NCI-H2029 treated with DMSO at 0.1 percent for 48 hours (cell line): ENCODE measurements around the gene CAPS2.
"Not testable (repeated sequence)": the region's sequence is repeated elsewhere in the genome, so short reads cannot be mapped to it uniquely, and the experiment has no call there.

Experiments
- DNase-seq: peaks from one replicate; lab custom pipeline; 2025; lab: John Stamatoyannopoulos, UW

Gene CAPS2

DNA sequence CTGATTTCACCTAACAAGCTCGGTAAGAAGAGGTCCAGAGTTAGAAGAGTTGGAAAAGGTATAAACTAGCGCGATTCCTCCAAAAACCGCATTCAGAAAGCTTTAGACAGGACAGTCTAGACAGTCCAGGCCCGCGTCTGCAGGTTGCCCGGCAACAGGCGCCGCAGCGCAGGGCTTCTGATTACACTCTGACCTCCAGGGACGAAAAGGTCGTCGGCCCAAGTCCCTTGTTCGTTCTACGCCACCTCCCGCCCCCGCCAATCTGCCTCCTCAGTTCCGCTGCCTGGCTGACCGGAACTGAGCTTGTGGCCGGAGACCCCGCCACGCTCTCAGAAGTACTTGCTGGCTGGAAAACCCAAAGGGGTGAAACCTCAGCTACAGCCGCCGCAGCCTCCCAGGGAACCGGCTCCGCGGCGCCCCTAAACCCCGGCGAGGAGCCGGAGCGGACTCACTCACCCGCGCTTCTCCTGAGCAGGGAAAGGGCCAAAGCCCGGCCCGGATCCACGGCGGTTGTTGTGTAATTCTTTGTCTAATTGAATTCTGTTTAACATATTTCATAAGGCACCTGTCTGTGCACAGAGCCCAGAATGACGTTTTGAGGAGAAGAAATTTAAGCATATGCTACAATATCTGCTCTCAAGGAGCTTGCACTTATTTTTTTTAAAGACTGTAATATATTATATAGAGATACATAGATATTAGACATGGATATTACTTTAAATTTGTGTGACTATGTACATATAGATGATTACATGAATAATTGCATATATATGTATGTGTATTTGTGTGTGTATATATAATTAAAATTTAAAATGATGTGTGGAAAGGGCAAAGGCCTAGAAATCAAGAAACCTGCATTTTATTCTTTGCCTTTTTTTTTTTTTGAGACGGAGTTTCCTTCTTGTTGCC is at the start of gene CAPS2:
Gene CAPS2 (minus strand): TSS at position 407 of the 909 bp plus-strand sequence. CDS start 3,826 bp downstream, outside the sequence.
- DNase-seq, result peak; percentile 61

DNA sequence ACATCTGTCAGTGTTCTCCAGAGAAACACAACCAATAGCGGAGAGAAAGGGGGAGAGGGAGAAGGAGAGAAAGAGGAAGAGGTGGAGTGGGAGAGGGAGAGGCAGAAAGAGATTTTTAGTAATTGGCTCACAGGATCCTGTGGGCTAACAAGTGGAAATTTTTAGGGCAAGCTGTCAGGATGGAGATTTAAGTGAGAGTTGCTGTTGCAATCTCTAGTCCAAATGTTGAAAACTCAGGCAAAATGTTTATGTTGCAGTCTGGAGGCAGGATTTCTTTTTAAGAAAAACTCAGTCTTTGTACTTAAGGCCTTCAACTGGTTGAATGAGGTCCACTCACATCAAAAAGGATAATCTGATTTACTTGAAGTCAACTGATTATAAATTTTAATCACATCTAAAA is 48.2 kb upstream of the CAPS2 start:
- DNase-seq, result no peak

DNA sequence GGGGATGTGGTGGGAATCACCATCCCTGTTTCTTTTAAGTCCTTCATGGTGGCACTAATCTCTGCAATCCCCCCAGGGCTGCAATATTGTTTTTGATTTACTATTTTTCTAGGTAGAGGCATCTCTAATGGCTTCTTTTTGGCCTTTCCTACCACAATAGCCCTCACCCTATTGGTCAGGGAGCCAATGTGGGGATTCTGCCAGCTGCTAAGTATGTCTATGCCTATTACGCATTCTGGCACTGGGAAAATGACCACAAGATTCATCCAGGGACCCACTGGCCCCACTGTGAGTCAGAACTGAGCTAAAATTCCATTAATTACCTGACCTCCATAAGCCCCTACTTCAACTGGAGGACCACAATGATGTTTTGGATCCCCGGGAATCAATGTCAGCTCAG is 44.8 kb upstream of the CAPS2 start:
- DNase-seq, result no peak

DNA sequence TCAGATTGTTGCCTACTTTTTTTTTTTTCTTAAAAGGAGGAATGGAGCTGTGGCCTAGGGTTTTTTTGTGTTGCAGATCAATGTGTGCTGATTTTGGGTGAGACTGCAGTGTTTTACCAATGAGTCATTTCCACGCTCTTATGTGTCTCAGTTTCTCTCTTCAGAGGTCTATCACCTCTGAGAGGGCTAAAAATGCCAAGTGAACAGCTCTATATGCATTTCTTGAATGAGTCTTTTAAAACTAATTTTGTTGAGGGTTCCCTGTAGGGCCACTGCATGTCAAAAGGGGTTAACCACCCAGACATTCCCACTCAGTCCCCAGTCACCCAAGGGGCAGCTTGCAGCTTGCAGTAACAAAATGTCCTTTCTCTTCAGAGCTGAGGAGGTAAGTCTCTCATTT is 36.5 kb upstream of the CAPS2 start:
- DNase-seq, result no peak

DNA sequence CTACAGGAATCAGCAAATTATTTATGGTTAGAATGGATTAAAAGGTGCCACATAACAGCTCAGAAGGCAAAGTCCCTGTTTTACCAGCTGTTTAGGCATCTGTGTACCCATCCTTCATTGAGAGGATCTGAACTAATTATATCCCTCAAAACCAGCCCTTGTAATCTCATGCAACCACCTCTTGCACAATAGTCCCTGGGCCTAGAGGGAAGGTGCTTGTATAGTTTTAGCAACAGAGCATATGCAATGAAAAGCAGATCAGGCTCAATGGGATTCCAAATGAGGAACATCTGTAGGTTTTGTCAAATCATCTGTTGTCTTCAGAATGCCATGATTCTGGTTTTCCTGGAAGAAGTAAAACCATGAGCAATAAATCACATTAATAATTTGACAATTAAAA is 34.8 kb upstream of the CAPS2 start:
- DNase-seq, result no peak

DNA sequence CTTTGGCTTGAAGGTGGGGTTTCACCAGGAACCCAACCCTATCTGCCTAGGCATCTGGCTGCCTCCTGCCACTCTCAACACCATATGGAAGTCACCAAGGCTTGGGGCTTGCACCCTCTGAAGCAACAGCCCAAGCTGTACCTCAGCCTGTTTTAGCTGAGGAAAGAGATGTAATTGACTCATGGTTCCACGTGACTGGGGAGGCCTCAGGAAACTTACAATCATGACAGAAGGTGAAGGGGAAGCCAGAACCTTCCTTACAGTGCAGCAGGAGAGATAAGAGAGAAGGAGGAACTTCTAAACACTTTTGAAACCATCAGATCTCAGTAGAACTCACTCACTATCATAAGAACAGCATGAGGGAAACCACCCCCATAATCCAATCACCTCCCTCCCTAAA is 31.3 kb upstream of the CAPS2 start:
- no peak for DNase-seq

DNA sequence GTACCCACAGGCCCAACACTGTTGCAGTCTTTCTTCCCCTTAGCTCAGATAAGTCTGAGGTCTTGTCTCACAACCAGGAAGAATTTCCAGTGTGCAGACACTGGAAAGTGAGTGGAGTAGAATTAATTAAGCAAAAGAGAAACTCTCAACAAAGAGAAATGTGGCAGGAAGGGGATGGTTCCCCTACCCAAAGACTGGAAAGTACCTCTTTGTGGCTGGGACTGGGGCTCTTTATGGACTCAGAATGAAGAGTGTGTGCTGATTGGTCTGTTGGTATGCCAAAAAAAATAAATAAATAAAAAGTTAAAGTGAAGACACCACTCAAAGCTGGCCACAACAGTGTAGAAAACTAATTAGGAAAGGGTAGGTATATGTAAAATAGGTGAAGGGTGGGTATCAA is 30.8 kb upstream of the CAPS2 start:
- no peak for DNase-seq

DNA sequence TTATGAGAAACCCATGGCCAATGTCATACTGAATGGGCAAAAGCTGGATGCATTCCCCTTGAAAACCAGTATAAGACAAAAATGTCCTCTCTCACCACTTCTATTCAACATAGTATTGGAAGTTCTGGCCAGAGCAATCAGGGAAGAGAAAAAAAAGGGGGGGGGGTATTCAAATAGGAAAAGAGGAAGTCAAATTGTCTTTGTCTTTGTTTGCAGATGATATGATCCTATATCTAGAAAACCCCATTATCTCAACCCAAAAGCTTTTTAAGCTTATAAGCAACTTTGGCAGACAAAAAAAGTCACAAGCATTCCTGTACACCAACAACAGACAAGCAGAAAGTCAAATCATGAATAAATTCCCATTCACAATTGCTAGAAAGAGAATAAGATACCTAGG is 23.9 kb upstream of the CAPS2 start:
- DNase-seq, result no peak

DNA sequence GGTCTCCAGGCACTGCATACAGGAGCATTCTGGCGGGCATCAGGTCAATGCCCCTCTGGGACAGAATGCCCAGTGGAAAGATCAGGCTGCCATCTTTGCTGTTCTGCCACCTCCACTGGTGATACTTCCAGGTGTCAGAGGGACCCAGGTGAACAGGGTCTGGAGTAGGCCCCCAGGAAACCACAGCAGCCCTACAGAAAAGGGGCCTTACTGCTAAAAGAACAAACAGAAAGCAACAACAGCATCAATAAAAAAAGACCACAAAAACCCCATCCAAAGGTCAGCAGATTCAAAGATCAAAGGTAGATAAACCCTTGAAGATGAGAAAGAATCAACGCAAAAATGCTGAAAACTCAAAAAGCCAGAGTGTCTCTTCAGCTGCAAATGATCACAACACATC is 20.3 kb upstream of the CAPS2 start:
- no peak for DNase-seq

DNA sequence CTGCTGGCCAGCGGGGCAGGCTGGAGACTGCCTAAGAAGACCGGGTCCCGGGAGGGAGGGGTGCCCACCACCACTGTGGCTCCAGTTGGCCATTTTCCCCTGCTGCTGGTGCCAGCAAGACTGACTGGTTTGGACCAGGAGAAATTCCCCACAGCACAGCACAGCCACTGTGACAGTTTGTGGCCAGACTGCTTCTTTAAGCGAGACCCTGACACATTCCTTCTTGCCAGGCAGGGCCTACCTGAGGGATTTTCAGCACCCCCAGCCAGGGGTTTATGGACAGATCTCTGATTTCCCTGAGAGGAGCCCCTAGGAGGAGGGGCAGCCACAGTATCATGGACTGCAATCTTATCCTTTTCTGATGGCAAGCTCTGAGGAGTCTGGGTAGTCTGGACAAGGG is 19.8 kb upstream of the CAPS2 start:
- DNase-seq, result no peak

DNA sequence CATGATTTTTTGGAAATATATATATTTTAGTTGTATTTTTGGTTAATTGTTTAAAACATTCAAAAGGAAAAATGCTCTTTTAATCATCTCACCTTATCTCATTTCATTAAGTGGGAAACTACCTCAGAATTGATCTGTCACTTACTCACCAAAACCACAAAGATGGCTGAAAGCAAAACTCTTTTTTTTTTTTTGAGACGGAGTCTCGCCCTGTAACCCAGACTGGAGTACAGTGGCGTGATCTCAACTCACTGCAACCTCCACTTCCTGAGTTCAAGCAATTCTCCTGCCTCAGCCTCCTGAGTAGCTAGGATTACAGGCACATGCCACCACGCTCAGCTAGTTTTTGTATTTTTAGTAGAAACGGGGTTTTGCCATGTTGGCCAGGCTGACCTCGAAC is 16.1 kb upstream of the CAPS2 start:
- not testable (repeated sequence) for DNase-seq

DNA sequence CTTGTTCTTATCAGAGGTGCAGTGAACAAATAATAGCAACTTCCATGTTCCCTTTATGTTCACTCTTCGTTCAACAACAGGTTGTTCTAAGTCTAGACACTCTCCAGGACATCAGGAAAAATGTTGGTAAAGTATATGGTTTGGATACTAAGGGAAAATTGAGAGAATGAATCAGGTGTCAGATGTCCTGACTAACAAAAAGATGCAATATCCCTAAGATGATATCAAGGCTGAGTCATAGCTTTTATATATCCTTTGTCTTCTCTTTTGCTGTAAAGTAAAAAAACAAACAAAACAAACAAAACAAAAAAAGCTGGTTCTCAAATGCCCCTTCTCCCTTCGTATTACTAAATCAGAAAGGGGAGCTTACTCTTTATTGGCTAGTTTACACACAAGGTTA is 15.4 kb upstream of the CAPS2 start:
- no peak for DNase-seq

DNA sequence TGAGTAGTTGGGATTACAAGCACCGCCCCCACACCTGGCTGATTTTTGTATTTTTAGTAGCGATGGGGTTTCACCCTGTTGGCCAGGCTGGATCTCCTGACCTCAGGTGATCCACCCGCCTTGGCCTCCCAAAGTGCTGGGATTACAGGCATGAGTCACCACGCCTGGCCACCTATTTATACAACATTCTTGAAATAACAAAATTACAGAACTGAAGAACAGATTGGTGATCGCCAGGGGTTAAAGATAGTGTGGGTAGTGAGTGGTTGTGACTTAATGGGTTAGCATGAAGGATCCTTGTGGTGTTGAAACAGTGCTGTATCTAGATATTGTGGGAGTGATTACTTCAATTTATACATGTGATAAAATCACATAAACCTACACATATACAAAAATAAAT is 11.7 kb upstream of the CAPS2 start:
- no peak for DNase-seq

DNA sequence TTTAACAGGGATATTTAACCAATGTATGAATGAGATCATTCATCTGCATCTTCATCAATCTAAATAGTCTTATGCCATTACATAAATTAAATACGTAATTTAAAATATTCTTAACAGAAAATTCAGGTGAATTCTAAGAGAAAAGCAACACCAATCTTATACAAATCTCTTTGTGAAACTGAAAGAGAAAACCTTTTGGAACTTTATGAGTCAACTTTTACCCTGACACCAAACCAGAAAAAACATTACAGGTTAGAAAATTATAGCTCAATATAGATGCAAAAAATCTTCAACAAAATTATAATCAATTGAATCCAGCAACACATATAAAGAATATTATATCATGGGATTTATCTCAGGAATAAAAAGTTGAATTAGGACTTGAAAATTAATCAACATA is 7.8 kb upstream of the CAPS2 start:
- DNase-seq, result no peak

DNA sequence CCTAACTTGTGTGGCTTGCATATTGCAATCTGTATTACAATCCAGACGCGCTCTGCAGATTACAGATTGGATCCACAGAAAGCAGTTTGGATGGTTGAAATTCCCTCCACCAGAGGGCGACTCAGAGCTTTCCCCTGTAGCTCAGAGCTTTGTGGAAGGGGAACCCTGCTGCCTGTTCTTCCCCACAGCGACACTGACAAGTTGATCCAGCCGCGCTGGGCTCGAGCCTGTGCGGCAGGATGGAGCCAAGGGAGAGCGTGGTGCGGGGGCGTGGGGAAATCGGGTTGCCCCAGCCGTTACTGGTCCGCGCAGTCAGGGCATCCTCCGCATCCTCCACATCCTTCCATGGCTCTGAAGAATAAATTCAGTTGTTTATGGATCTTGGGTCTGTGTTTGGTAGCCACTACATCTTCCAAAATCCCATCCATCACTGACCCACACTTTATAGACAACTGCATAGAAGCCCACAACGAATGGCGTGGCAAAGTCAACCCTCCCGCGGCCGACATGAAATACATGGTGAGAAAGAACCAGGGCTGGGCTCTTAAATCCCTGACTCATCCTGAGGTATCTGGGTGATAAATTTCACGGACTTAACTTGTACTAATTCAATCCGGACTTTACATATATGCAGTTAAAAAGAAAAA is 4.4 kb upstream of the CAPS2 start, which contains the start of gene GLIPR1L1:
Gene GLIPR1L1 (plus strand): TSS at position 287 of the 647 bp plus-strand sequence. CDS start 59 bp downstream, at position 346.
- DNase-seq, result peak; percentile 24

DNA sequence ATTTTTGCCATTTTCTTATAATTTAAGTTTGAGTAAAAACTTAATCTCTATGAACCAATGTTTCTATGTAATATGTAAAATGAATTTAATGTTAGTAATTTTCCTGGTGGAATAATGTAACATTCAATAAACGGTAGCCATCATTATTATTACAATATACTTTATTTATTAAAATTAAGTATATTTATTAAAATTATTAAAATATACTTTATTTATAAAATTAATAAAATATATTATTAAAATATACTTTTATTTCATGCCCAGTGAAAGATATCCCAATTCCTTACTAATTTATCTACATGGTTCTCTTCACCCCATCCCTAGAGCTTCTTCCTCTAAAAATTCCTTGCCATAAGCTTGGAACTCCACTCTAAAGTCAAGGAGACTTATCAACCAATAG is 2.5 kb downstream of the CAPS2 start:
- no peak for DNase-seq

DNA sequence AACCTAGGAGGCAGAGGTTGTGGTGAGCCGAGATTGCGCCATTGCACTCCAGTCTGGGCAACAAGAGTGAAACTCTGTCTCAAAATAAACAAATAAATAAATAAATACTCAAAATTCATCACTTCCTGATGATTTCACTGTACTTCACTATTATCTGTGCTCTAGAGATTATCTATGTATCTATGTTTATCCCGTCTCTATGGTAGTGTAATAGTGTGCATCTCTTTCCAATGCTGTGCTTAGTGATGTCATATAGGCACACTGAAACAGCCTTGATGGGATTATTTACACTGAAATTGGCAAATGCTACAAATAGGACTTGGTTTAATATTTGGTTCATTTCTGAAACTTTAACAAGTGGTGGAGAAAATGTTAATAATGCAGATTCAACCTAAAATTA is 6.5 kb downstream of the CAPS2 start:
- no peak for DNase-seq

DNA sequence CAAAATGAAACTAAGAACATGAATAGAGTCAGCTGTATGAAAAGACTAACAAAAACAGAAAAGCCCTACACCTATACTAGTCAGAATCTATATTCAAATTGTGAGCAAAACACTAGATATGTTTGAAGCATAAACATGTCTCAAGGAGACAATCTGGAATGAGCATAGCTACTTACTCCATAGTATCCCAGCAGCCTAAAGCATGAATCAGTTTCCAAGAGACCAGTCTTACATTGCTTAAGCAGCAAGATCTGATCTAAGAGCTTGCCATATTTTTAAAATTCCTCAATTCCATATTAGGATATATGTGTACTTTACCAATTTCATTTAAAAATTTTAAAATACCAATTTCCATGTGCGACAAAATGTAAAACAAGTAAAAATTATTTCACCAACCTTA is 7.7 kb downstream of the CAPS2 start:
- no peak for DNase-seq

DNA sequence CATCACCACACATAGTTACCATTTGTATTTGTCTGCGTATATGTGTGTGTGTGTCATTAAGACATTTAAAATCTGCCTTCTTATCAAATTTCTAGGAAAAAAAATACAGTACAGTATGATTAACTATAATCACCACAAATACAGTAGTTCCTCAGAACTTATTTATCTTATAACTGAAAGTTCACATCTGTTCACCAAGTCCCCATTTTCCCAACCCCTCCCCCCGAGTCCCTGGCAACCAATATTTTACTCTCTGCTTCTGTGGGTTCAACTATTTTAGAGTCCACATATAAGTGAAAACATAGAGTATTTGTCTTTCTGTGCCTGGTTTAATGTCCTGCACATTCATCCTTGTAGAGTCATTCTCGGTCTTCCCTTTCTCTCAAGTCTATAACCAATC is 12.3 kb downstream of the CAPS2 start:
- DNase-seq, result no peak

DNA sequence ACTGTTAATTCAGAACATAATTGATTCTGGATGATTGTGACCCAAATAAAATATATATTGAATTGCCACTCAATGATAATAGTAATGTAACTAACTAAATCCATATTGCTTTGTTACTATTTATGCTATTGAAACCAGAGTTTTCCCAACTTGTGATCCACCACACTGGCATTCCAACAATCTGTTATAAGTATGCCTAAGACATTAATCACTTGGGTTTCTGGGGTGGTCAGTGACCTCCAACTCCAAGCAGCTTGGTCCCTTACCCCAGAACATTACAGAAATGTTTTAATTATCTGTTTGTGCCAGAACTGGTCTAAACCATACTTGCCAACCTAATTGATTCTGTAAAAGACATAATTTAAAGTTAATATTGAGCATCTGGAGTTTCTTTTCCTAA is 14.6 kb downstream of the CAPS2 start:
- no peak for DNase-seq

DNA sequence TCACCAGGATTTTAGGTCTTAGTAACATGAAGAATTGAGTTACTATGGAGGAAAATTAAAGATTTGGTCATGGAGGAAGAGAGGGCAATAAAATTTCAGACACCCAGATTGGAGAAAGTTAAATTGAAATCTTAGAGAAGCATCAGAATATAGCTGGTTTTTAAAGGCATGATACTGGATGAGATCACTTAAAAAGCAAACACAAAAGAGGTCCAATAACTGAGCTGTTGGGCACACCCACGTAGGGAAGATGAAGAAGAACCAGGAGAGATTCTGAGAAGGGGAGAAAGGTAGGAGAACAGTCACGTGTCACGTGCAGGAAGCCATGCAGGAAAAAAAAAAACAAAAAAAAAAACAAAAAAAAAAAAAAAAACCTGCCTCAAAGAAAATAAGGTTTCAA is 18.8 kb downstream of the CAPS2 start:
- no peak for DNase-seq

DNA sequence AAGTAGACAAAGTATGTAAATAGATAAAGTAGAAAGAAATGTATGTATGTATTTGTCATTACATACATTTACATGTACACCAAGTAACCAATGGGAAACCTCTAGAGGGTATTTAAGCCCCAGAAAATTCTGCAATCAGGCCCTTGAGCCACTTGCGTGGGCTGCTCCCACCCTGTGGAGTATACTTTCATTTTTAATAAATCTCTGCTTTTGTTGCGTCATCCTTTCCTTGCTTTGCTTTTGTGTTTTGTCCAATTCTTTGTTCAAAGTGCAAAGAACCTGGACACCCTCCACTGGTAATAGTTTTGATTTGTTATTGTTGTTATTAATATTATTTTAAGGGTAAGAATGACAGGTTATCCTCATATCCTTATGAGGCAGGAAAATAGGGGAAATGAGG is 21.8 kb downstream of the CAPS2 start:
- no peak for DNase-seq
